Stimulated activated naive CD8-positive, alpha-beta T cell treated with anti-CD3 and anti-CD28 coated beads, Interleukin-15, Interleukin-2, amounts not matched to agents 100 ng/mL and 50 ng/mL, for 24 hours (primary cell): Measurements from ENCODE around the gene ELL.

ENCODE experiments used
- H3K27ac Mint-ChIP-seq: one replicate; pipeline ENCODE4 v1.8.0; 2021; ENCODE audit warnings: mild to moderate bottlenecking, mixed read lengths
- H3K27me3 Mint-ChIP-seq: one replicate; pipeline ENCODE4 v1.8.0; 2021; ENCODE audit warnings: mixed read lengths
- H3K36me3 Mint-ChIP-seq: one replicate; pipeline ENCODE4 v1.8.0; 2021; ENCODE audit warnings: low read depth, mixed read lengths
- H3K4me1 Mint-ChIP-seq: one replicate; pipeline ENCODE4 v1.8.0; 2021; ENCODE audit warnings: low read depth, mixed read lengths
- H3K4me3 Mint-ChIP-seq: one replicate; pipeline ENCODE4 v1.8.0; 2021; ENCODE audit warnings: mild to moderate bottlenecking, mixed read lengths
- H3K9me3 Mint-ChIP-seq: one replicate; pipeline ENCODE4 v1.8.0; 2021; ENCODE audit warnings: mixed read lengths

The ELL gene

GRCh38 chr19:18503971-18504885 is 17.6 kb downstream of the ELL start:
- H3K4me3 Mint-ChIP-seq, result no peak overlapping the region
- H3K27ac Mint-ChIP-seq, result no peak overlapping the region
- no peaks in the 10 kb centered on the region for H3K27me3 Mint-ChIP-seq
- peaks cover 4% of the 10 kb centered on the region for H3K36me3 Mint-ChIP-seq
- H3K4me1 Mint-ChIP-seq, result peaks cover 89% of the 10 kb centered on the region
- H3K9me3 Mint-ChIP-seq, result no peaks in the 10 kb centered on the region

- Mint-ChIP-seq H3K4me3 (no peak overlapping the region), H3K4me1 (peaks cover 95% of the 10 kb centered on the region), H3K27ac (peak overlapping the region; percentile 57), H3K27me3 (no peaks in the 10 kb centered on the region), H3K36me3 (peaks cover 4% of the 10 kb centered on the region), H3K9me3 (no peaks in the 10 kb centered on the region)
Measured at GRCh38 chr19:18503337-18503970, 18.4 kb downstream of the ELL start.

DNA sequence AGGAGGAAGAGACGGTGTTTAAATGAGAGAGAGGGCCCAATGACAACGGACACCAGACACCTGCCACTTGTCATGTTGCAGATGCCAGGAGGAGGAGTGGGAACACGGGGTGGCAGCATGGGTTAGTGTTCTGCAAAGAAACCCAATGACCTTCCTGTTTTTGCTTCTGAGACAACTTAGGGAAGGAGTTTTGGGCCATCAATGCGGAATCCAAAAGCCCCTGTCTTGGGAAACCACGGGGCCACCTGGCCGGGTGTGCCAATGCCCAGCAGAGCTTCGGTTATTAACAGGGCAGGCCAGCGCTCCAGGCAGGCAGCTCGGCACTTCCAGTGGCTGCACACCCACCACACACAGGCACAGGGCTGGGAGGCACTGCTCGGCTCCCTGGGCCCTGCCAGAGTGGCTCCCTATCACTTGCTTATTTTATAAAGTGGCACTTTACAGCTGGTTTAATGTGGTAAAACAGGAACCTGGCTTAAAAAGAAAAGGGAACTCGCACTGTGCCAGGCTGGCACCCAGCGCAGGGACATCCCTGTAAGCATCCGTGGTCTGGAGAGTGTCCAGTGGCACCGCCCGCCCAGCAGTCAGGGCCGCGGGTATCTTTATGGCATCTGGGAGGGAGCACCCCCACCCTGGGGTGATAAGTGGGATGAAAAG is 19.1 kb downstream of the ELL start:
- peak overlapping the region; percentile 57 for H3K27ac Mint-ChIP-seq
- no peak overlapping the region for H3K4me3 Mint-ChIP-seq
- no peaks in the 10 kb centered on the region for H3K27me3 Mint-ChIP-seq
- H3K4me1 Mint-ChIP-seq, result peaks cover 97% of the 10 kb centered on the region
- H3K36me3 Mint-ChIP-seq, result peaks cover 4% of the 10 kb centered on the region
- no peaks in the 10 kb centered on the region for H3K9me3 Mint-ChIP-seq

DNA sequence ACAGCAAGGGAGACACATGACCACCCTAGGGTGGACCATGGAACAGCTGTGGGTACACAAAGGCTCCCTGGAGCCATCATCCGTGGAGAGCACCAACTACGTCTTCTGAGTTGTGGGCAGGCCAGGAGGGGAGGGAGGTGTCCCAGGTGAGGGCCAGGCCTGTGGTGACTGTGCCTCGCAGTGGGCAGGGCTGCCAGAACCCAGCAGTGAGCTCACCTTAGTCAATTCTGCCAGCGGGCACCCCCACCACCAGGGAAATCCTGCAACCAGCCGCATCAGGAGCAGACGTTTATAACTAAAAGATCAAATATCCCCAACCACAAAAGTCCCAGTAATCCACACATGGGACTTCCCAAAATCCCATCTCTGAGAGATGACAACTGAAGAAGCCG is 19.6 kb downstream of the ELL start:
- Mint-ChIP-seq H3K4me3 (no peak overlapping the region), H3K27me3 (no peaks in the 10 kb centered on the region), H3K36me3 (peaks cover 4% of the 10 kb centered on the region), H3K9me3 (no peaks in the 10 kb centered on the region), H3K4me1 (peaks cover 95% of the 10 kb centered on the region), H3K27ac (no peak overlapping the region)

- peaks cover 4% of the 10 kb centered on the region for H3K36me3 Mint-ChIP-seq
- H3K4me3 Mint-ChIP-seq, result no peak overlapping the region
- H3K27me3 Mint-ChIP-seq, result no peaks in the 10 kb centered on the region
- no peaks in the 10 kb centered on the region for H3K9me3 Mint-ChIP-seq
- peak overlapping the region; percentile 40 for H3K27ac Mint-ChIP-seq
- H3K4me1 Mint-ChIP-seq, result peaks cover 95% of the 10 kb centered on the region
Measured at GRCh38 chr19:18501832-18502231, 20.0 kb downstream of the ELL start.

- Mint-ChIP-seq H3K36me3 (peaks cover 4% of the 10 kb centered on the region), H3K9me3 (no peaks in the 10 kb centered on the region), H3K4me1 (peaks cover 95% of the 10 kb centered on the region), H3K4me3 (no peak overlapping the region), H3K27ac (peak overlapping the region; percentile 40), H3K27me3 (no peaks in the 10 kb centered on the region)
Measured at GRCh38 chr19:18501351-18501750, 20.5 kb downstream of the ELL start.

DNA sequence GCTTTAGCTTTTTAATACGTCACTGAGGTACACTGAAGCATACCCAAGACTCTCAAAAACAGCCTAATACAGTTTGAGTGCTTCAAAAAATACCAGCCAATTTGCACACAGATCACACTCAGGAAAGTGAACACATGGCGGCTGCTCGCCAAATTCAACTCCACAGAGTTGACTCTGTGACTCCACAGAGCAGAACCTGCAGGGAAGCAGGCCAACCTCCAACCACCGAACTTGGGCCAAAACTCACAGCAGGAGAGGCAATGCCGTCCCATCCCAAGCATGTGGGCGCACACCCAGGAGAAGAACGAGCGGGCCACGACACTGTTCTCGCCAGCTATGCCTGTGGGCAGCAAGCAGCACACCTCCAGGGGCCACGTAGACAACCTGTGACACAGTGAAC is 21.1 kb downstream of the ELL start:
- Mint-ChIP-seq H3K27ac (no peak overlapping the region), H3K9me3 (no peaks in the 10 kb centered on the region), H3K4me3 (no peak overlapping the region), H3K27me3 (no peaks in the 10 kb centered on the region), H3K4me1 (peaks cover 95% of the 10 kb centered on the region), H3K36me3 (peaks cover 4% of the 10 kb centered on the region)

DNA sequence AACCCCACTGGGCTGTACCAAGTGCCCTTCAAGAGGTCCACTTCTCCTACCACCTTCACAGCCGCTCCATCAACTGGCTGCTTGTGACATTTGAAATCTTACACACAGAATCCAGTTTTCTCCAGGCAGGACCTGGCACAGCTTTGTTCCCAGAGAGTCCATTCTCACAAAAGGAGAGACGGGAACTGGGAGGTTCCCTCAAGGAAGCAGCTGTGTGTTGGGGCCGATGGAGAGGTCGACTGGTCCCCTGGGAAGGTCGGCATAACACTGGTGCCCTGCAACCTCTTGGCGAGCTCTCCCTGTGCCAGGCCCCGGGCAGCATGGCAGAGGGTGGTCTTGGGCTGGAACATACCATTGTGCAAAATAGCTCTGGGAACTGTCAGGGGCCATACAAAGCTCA is 21.5 kb downstream of the ELL start:
- H3K27me3 Mint-ChIP-seq, result no peaks in the 10 kb centered on the region
- peaks cover 4% of the 10 kb centered on the region for H3K36me3 Mint-ChIP-seq
- no peak overlapping the region for H3K4me3 Mint-ChIP-seq
- H3K27ac Mint-ChIP-seq, result no peak overlapping the region
- no peaks in the 10 kb centered on the region for H3K9me3 Mint-ChIP-seq
- peaks cover 95% of the 10 kb centered on the region for H3K4me1 Mint-ChIP-seq

- H3K9me3 Mint-ChIP-seq, result no peaks in the 10 kb centered on the region
- peaks cover 4% of the 10 kb centered on the region for H3K36me3 Mint-ChIP-seq
- H3K4me1 Mint-ChIP-seq, result peaks cover 95% of the 10 kb centered on the region
- no peaks in the 10 kb centered on the region for H3K27me3 Mint-ChIP-seq
- H3K4me3 Mint-ChIP-seq, result no peak overlapping the region
- H3K27ac Mint-ChIP-seq, result peak overlapping the region; percentile 61
Measured at GRCh38 chr19:18499055-18499775, 22.7 kb downstream of the ELL start.

DNA sequence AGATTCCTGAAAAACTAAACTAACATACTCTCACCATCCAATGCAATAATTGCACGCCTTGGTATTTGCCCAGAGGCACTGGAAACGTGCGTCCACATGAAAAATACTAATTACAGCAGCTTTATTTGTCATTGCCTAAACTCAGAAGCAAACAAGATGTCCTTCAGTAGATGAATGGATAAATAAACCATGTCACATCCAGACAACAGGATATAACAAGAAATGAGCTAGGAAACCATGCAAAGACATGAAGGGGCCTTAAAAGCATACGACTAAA is 25.0 kb downstream of the ELL start:
- H3K27ac Mint-ChIP-seq, result peak overlapping the region; percentile 57
- H3K9me3 Mint-ChIP-seq, result no peaks in the 10 kb centered on the region
- peaks cover 7% of the 10 kb centered on the region for H3K36me3 Mint-ChIP-seq
- H3K4me1 Mint-ChIP-seq, result peaks cover 80% of the 10 kb centered on the region
- H3K4me3 Mint-ChIP-seq, result peak overlapping the region; percentile 54
- no peaks in the 10 kb centered on the region for H3K27me3 Mint-ChIP-seq

DNA sequence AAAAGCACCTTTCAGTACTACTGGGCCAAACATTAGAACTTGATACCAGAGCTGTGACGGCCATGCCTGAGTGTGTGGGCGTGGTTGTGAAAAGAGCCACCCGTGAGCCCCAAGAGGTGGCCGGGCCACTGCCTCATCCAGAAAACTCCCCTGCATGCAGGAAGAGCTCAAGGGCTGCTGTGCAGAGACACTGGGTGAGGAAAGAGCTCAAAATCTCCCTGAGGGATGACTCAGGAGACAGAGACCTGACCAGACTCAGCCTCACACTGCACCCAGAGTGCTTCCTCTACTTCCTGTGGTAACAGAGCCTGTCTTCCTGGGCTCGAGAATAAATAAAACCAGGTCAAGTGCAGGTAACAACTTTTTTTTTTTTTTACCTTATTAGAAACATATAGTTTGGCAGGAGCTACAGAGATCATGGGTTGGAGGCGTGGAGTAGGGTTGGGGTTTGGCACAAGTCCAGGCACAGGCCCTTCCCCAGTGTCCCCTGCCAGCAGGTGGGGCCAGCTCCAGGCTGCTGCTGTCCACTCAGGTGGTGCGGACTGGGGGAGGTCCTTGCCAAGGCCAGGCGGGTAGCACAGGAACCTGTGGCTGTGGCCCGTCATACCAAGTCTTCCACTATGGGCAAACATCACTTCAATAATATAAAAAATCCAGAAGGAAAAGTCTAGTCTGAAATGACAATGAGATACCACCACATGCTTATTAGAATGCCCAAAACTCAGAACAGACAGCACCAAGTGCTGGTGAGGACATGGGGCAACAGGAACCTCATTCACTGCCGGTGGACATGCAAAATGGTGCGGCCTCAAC is 25.5 kb downstream of the ELL start:
- Mint-ChIP-seq H3K36me3 (peaks cover 7% of the 10 kb centered on the region), H3K4me1 (peaks cover 74% of the 10 kb centered on the region), H3K4me3 (peak overlapping the region; percentile 54), H3K27me3 (no peaks in the 10 kb centered on the region), H3K27ac (peak overlapping the region; percentile 57), H3K9me3 (no peaks in the 10 kb centered on the region)

DNA sequence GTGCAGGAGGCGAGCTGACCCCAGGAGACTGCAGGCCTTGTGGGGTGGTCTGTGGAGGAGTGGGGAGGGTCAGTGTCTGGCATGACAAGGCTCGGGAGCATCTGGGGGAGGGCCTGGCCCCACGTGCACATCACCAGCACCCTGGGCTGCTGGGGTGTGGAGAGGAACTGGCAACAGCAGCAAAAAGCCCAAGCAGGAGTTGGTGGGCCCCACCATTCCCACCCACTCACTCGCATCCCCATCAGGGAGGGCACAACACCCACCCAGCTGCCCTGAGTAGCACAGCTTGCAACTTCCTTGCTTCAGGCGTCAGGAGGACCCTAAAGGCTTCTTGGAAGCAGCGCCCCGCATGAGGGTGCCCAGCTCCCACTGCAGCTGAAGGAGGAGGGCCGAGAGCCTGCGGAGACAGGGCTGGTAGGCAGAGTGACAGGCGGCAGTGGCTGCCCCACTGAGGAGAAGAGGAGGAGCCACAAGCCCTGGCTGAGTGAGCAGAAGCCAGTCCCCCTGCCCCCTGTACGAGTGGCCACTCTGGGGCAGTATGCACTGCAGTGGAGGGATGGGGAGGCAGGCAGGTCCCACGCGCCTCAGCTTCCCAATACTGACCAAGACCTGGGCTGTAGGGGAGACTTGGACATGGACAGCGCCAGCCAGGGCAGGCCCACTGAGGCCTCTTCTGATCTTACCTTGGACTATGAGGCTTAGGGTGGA is 26.5 kb downstream of the ELL start:
- H3K36me3 Mint-ChIP-seq, result peaks cover 3% of the 10 kb centered on the region
- H3K4me1 Mint-ChIP-seq, result peaks cover 64% of the 10 kb centered on the region
- no peaks in the 10 kb centered on the region for H3K27me3 Mint-ChIP-seq
- H3K27ac Mint-ChIP-seq, result peak overlapping the region; percentile 57
- H3K4me3 Mint-ChIP-seq, result peak overlapping the region; percentile 54
- H3K9me3 Mint-ChIP-seq, result no peaks in the 10 kb centered on the region

GRCh38 chr19:18494267-18494607 is 27.6 kb downstream of the ELL start:
- peaks cover 3% of the 10 kb centered on the region for H3K36me3 Mint-ChIP-seq
- H3K9me3 Mint-ChIP-seq, result no peaks in the 10 kb centered on the region
- H3K27ac Mint-ChIP-seq, result no peak overlapping the region
- no peak overlapping the region for H3K4me3 Mint-ChIP-seq
- peaks cover 58% of the 10 kb centered on the region for H3K4me1 Mint-ChIP-seq
- H3K27me3 Mint-ChIP-seq, result no peaks in the 10 kb centered on the region
